Keratinocyte (primary cell): ENCODE measurements around the gene UMAD1. TPM values are rescaled to one million over a fixed set of nuclear protein-coding genes. Genes with fewer than 3 reads are reported as not detected.

ENCODE experiments used
- DNase-seq: peaks from one replicate; pipeline ENCODE4 v3.0.0-alpha.2; 2011; ENCODE audit warnings: low read depth, missing footprints, low spot score
- FAIRE-seq: peaks from 2 replicates; lab custom pipeline; 2011; peaks lifted over from hg19 to GRCh38; lab: Jason Lieb, UNC
- H2AFZ ChIP-seq: 2 replicates; pipeline ENCODE4 v1.6.0; 2012; ENCODE audit warnings: low read length, control low read depth, inconsistent platforms; ENCODE audit not compliant: control insufficient read depth
- H3K27ac ChIP-seq: 2 replicates; pipeline ENCODE4 v1.5.1; 2011; ENCODE audit warnings: low read length; ENCODE audit not compliant: control insufficient read depth, insufficient read depth
- H3K27me3 ChIP-seq: 3 replicates; pipeline ENCODE4 v1.6.0; 2011; ENCODE audit warnings: low read length; ENCODE audit not compliant: control insufficient read depth, insufficient read depth; ENCODE audit errors: extremely low read depth
- H3K36me3 ChIP-seq, 2 experiments: 2 replicates in 1 of 2; 3 replicates in 1 of 2; pipeline ENCODE4 v1.5.1; 2011; ENCODE audit warnings: low read length in 2 of 2, mild to moderate bottlenecking in 1 of 2; ENCODE audit not compliant: control insufficient read depth in 2 of 2, insufficient read depth in 2 of 2; ENCODE audit errors: extremely low read depth in 1 of 2
- H3K4me1 ChIP-seq: 3 replicates; pipeline ENCODE4 v1.5.1; 2011; ENCODE audit warnings: low read length; ENCODE audit not compliant: control insufficient read depth, insufficient read depth; ENCODE audit errors: extremely low read depth
- H3K4me2 ChIP-seq: 3 replicates; pipeline ENCODE4 v1.6.0; 2011; ENCODE audit warnings: low read depth, low read length; ENCODE audit not compliant: control insufficient read depth, insufficient read depth; ENCODE audit errors: extremely low read depth
- H3K4me3 ChIP-seq, 3 experiments: fragments of 200-600 bp in 1 of 3; sonication (generic) in 1 of 3; 2 replicates in 2 of 3; 3 replicates in 1 of 3; pipeline ENCODE4 v1.5.1; 2011 to 2016; ENCODE audit warnings: low read length in 3 of 3, mild to moderate bottlenecking in 3 of 3, control low read depth in 2 of 3, inconsistent platforms in 1 of 3, low read depth in 1 of 3, mixed read lengths in 1 of 3, mixed run types in 1 of 3, moderate library complexity in 1 of 3; ENCODE audit not compliant: control insufficient read depth in 2 of 3, insufficient read depth in 2 of 3; ENCODE audit errors: extremely low read depth in 1 of 3
- H3K79me2 ChIP-seq: 2 replicates; pipeline ENCODE4 v1.6.0; 2012; ENCODE audit warnings: low read length; ENCODE audit not compliant: control insufficient read depth, insufficient read depth
- H3K9ac ChIP-seq: 3 replicates; pipeline ENCODE4 v1.6.0; 2011; ENCODE audit warnings: low read length; ENCODE audit not compliant: control insufficient read depth, insufficient read depth; ENCODE audit errors: extremely low read depth
- H3K9me1 ChIP-seq: 3 replicates; pipeline ENCODE4 v1.6.0; 2011; ENCODE audit warnings: low read length; ENCODE audit not compliant: control insufficient read depth, insufficient read depth; ENCODE audit errors: extremely low read depth
- H3K9me3 ChIP-seq: 2 replicates; pipeline ENCODE4 v1.5.1; 2012; ENCODE audit warnings: low read depth, low read length; ENCODE audit not compliant: control insufficient read depth
- H4K20me1 ChIP-seq: 3 replicates; pipeline ENCODE4 v1.6.0; 2011; ENCODE audit warnings: low read length; ENCODE audit not compliant: control insufficient read depth, insufficient read depth; ENCODE audit errors: extremely low read depth
- EZH2 ChIP-seq: IDR thresholded peaks from one replicate; pipeline ENCODE4 v1.6.1; 2012; ENCODE audit warnings: inconsistent platforms, mild to moderate bottlenecking, low read length, moderate library complexity
- dilution Hi-C: fragments of 300-500 bp; cut with MboI; formaldehyde crosslinking; loops from one replicate; pipeline ENCODE4 v1.7.0; 2020; ENCODE audit warnings: low sequenced_read_pairs; ENCODE audit not compliant: extremely low pct_ligation_motif_present
- polyA plus RNA-seq, 5 experiments: library from polyadenylated mRNA; depleted of rRNA in 3 of 5; stranded (reverse) in 3 of 5; stranded (forward) in 1 of 5; unstranded in 1 of 5; fragments of >200 nt; gene quantifications; 1 replicate in 1 of 5; 2 replicates in 3 of 5; 3 replicates in 1 of 5; pipeline versions ENCODE4 v1.2.1 to v1.2.3, GENCODE V29; 2011 to 2012; ENCODE audit warnings: missing spikeins in 2 of 5, low read depth in 1 of 5, low replicate concordance in 1 of 5
- TF ChIP-seq, protein P1 (sequence below), 3 experiments: IDR thresholded peaks in 1 of 3; conservative IDR thresholded peaks in 1 of 3; optimal IDR thresholded peaks in 1 of 3; 2 replicates in 2 of 3; 3 replicates in 1 of 3; pipeline versions ENCODE3 to v1.5.1; 2011; ENCODE audit warnings: low read length in 3 of 3, mild to moderate bottlenecking in 3 of 3, moderate library complexity in 2 of 3, control low read depth in 1 of 3, inconsistent platforms in 1 of 3; ENCODE audit not compliant: insufficient read depth in 2 of 3; ENCODE audit errors: extremely low read depth in 1 of 3

Gene UMAD1
- polyA plus RNA-seq, 1 donor (not counting 4 experiments of a cell fraction or from before 2014, with no cell fraction given) = 18.2 TPM

DNA sequence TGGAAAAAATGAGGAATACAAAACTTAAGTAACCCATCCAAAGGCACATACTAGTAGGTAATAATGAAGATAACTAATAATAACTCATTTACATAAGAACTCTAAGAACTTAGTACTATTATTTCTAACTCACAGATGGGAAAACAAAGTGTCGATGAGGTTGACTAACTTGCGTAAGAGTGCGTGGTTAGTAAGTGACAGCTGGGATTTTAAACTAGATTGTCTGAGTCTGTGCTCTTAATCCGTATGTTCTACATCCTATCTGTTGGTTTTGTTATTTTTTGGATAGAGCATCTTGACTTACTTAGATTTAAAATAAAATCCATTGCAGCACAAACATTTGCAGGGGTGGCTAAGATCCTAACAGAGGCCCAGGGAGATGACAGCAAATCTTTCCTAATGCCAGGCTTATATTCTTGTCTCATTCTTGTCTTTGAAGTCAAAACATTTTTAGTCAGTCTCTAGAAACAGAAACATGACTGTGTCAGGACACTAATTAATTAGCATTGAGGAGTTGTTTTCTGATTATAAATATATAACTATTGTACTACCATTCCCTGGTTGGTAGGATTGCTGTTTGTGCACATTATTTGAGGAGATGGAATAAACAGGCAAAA lies 66.1 kb downstream of the UMAD1 start:
- Histone ChIP-seq H3K4me1 (peaks cover 10% of the 10 kb centered on the region), H4K20me1 (no peaks in the 10 kb centered on the region), H2AFZ (no peak overlapping the region), H3K27me3 (no peaks in the 10 kb centered on the region), H3K79me2 (no peaks in the 10 kb centered on the region), H3K9me3 (no peaks in the 10 kb centered on the region), H3K9ac (no peak overlapping the region), H3K27ac (no peak overlapping the region), H3K4me3 (no peak overlapping the region), H3K36me3 (no peaks in the 10 kb centered on the region), H3K9me1 (no peaks in the 10 kb centered on the region), H3K4me2 (no peak overlapping the region)
- FAIRE-seq (no peak), DNase-seq (no peak)
- TF ChIP-seq, protein P1, sequence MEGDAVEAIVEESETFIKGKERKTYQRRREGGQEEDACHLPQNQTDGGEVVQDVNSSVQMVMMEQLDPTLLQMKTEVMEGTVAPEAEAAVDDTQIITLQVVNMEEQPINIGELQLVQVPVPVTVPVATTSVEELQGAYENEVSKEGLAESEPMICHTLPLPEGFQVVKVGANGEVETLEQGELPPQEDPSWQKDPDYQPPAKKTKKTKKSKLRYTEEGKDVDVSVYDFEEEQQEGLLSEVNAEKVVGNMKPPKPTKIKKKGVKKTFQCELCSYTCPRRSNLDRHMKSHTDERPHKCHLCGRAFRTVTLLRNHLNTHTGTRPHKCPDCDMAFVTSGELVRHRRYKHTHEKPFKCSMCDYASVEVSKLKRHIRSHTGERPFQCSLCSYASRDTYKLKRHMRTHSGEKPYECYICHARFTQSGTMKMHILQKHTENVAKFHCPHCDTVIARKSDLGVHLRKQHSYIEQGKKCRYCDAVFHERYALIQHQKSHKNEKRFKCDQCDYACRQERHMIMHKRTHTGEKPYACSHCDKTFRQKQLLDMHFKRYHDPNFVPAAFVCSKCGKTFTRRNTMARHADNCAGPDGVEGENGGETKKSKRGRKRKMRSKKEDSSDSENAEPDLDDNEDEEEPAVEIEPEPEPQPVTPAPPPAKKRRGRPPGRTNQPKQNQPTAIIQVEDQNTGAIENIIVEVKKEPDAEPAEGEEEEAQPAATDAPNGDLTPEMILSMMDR (optimal IDR thresholded peaks at IDR 0.05 in 1 of 3, IDR thresholded peaks at IDR 0.05 in 1 of 3, conservative IDR thresholded peaks at IDR 0.05 in 1 of 3; ENCODE audit: extremely low read depth in 1 of 3, insufficient read depth in 2 of 3, low read length in 3 of 3) = no peak
- TF ChIP-seq EZH2 = no peak
- dilution Hi-C loops = no loop called here

DNA sequence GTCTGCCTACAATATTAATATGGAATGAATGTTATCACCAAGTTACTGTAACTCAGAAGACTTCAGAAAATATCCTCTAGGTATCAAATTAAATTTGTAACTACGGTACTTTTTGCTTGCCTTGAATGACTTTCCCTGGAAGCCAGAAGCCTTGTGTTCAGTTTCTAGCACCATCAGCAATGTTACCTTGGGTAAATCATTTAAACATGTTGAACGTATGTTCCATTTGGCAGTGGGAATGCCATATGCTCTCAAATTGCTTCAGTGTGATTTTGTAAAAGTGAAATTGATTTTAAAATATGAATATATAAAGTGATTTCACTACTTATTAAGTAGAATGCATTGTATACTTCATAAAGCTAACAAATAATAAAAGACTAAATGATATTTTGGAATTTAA lies 66.7 kb downstream of the UMAD1 start:
- H3K27ac ChIP-seq = no peak overlapping the region
- FAIRE-seq = no peak
- H3K9ac ChIP-seq = no peak overlapping the region
- TF ChIP-seq EZH2 = no peak
- TF ChIP-seq, protein P1 (optimal IDR thresholded peaks at IDR 0.05 in 1 of 3, IDR thresholded peaks at IDR 0.05 in 1 of 3, conservative IDR thresholded peaks at IDR 0.05 in 1 of 3; ENCODE audit: extremely low read depth in 1 of 3, insufficient read depth in 2 of 3, low read length in 3 of 3) = no peak
- H3K4me2 ChIP-seq = no peak overlapping the region
- no peaks in the 10 kb centered on the region for H3K36me3 ChIP-seq
- no peak for DNase-seq
- dilution Hi-C loops = no loop called here
- no peak overlapping the region for H3K4me3 ChIP-seq
- H3K9me3 ChIP-seq = no peaks in the 10 kb centered on the region
- H4K20me1 ChIP-seq = no peaks in the 10 kb centered on the region
- no peaks in the 10 kb centered on the region for H3K27me3 ChIP-seq
- H3K4me1 ChIP-seq = peaks cover 10% of the 10 kb centered on the region
- no peaks in the 10 kb centered on the region for H3K79me2 ChIP-seq
- no peak overlapping the region for H2AFZ ChIP-seq
- no peaks in the 10 kb centered on the region for H3K9me1 ChIP-seq
